ENCODE data around the gene PRKCA. TPM values are rescaled to one million over a fixed set of nuclear protein-coding genes. Genes with fewer than 3 reads are reported as not detected.

PRKCA gene
- total and polyA plus RNA-seq, 2 of the 13 experiments (the other 11 are each of a cell fraction or from before 2014, with no cell fraction given): 18.5 to 21.5 TPM

- TF ChIP-seq LBX2 (CRISPR knock-in tag; IDR thresholded peaks at IDR 0.05; ENCODE audit: borderline replicate concordance) (no peak), ZFP82 (CRISPR knock-in tag; IDR thresholded peaks at IDR 0.05; ENCODE audit: borderline replicate concordance) (no peak), HNF1B (CRISPR knock-in tag; IDR thresholded peaks at IDR 0.05) (no peak), HOXD1 (CRISPR knock-in tag; IDR thresholded peaks at IDR 0.05) (no peak), TIGD3 (CRISPR knock-in tag; IDR thresholded peaks at IDR 0.05; ENCODE audit: borderline replicate concordance) (no peak)
Measured at GRCh38 chr17:66403846-66404556, 101.6 kb downstream of the PRKCA start (continued).

- no peak overlapping the region for H3K4me3 ChIP-seq (replicated peaks in 1 of 3; ENCODE audit: insufficient read depth in 1 of 3, low read depth in 2 of 3, low read length in 3 of 3)
- no TSS peak for BruUV-seq (replicated peaks)
- no peak for DNase-seq (ENCODE audit: low spot score)
- no peaks in the 10 kb centered on the region for H3K27me3 ChIP-seq (ENCODE audit: control insufficient read depth in 1 of 2, insufficient read depth in 2 of 2, low read length in 2 of 2)
- in situ Hi-C loops (cut with HindIII; ENCODE audit: extremely low pct_ligation_motif_present, low pct_unique_long_range_greater_than_20kb): no loop called here
- no peak overlapping the region for H3K27ac ChIP-seq (ENCODE audit: extremely low read length, insufficient read depth, low read length)
- CTCF ChIA-PET (ENCODE audit: low intra/inter-chr PET ratio, low total read pairs): no interaction called here
- intact Hi-C loops (cut with micrococcal nuclease; ENCODE audit: unreplicated experiment): no loop called here
- no peak for FAIRE-seq
- no peaks in the 10 kb centered on the region for H3K9me3 ChIP-seq (ENCODE audit: low read length)
- peaks cover 29% of the 10 kb centered on the region for H3K79me2 ChIP-seq (ENCODE audit: insufficient read depth, low read length)
- no peak overlapping the region for H3K4me2 ChIP-seq (ENCODE audit: low read depth, low read length)
- ATAC-seq: no peak
- H2AFZ ChIP-seq (ENCODE audit: low read length): no peak overlapping the region
- WGBS (ENCODE audit: low lambda C conversion rate): 99% methylated on average over 6 of the region's 6 CpGs
- TF ChIP-seq ZNF761 (CRISPR knock-in tag; conservative IDR thresholded peaks at IDR 0.05) (no peak), KLF6 (CRISPR knock-in tag; IDR thresholded peaks at IDR 0.05) (no peak)
- peaks cover 0 to 2% of the 10 kb centered on the region in 2 experiments; a peak in 1 of 5 replicates for H3K36me3 ChIP-seq (replicated peaks in 1 of 2; ENCODE audit: control insufficient read depth in 1 of 2, insufficient read depth in 2 of 2, low read length in 2 of 2)
- H3K4me1 ChIP-seq (ENCODE audit: insufficient read depth, low read length): peaks cover 8% of the 10 kb centered on the region
- H4K20me1 ChIP-seq (ENCODE audit: insufficient read depth, low read length): no peaks in the 10 kb centered on the region
- H3K9ac ChIP-seq (ENCODE audit: insufficient read depth, low read depth, low read length): no peak overlapping the region
- POLR2A ChIA-PET: no interaction called here
Measured at GRCh38 chr17:66405836-66406677, 103.6 kb downstream of the PRKCA start.

All from HepG2 (cell line).